Spinal cord (tissue), 10 donors: ENCODE data around the gene HS3ST2. TPM values are rescaled to one million over a fixed set of nuclear protein-coding genes. Genes with fewer than 3 reads are reported as not detected.
"Not testable (repeated sequence)": the region's sequence is repeated elsewhere in the genome, so short reads cannot be mapped to it uniquely, and the experiment has no call there.

Source experiments
- DNase-seq, 6 donors: peaks; one replicate each; pipeline versions ENCODE4 v3.0.0 to v3.0.0-alpha.2; 2013 to 2015; ENCODE audit warnings: low spot score in 6 of 6, low read depth in 4 of 6
- H3K27ac ChIP-seq: one replicate; pipeline ENCODE4 v1.5.1; 2013; ENCODE audit warnings: low read depth, low read length, control low read depth
- H3K27me3 ChIP-seq: one replicate; pipeline ENCODE4 v1.6.1; 2013; ENCODE audit warnings: low read length; ENCODE audit not compliant: control insufficient read depth, insufficient read depth
- H3K36me3 ChIP-seq: one replicate; pipeline ENCODE4 v1.6.1; 2013; ENCODE audit warnings: low read length; ENCODE audit not compliant: control insufficient read depth, insufficient read depth
- H3K4me1 ChIP-seq: one replicate; pipeline ENCODE4 v1.6.1; 2013; ENCODE audit warnings: low read length; ENCODE audit not compliant: control insufficient read depth, insufficient read depth
- H3K4me3 ChIP-seq: one replicate; pipeline ENCODE4 v1.5.1; 2013; ENCODE audit warnings: low read depth, low read length, control low read depth
- H3K9me3 ChIP-seq: one replicate; pipeline ENCODE4 v1.6.1; 2013; ENCODE audit warnings: low read length; ENCODE audit not compliant: control insufficient read depth, insufficient read depth
- WGBS: methylation state at CpG from one replicate; pipeline ENCODE4 v1.1.5; 2013; ENCODE audit warnings: missing lambda C conversion rate; ENCODE audit not compliant: insufficient coverage; 5-methylcytosine and 5-hydroxymethylcytosine counted together
- polyA plus RNA-seq, 2 donors: library from polyadenylated mRNA; unstranded; fragments of 120-200 nt; gene quantifications; one replicate each; pipeline ENCODE4 v1.2.1, GENCODE V29; 2013; ENCODE audit not compliant: insufficient read length in 2 of 2
- total RNA-seq, 2 donors: library from RNA; depleted of rRNA in 1 of 2; stranded (reverse); fragments of 120-200 nt in 1 of 2; fragments of >200 nt in 1 of 2; gene quantifications; one replicate each; pipeline versions ENCODE4 v1.2.3 to v1.2.4, GENCODE V29; 2013 to 2014
- donor health status: healthy.

Gene HS3ST2
- total and polyA plus RNA-seq, 4 donors, result 1.2 to 16.6 (median 12.3) TPM

GRCh38 chr16:22933173-22933572 is 119.2 kb downstream of the HS3ST2 start:
- Histone ChIP-seq H3K36me3 (no peaks in the 10 kb centered on the region), H3K27me3 (peaks cover 7% of the 10 kb centered on the region), H3K4me3 (no peak overlapping the region), H3K27ac (no peak overlapping the region), H3K9me3 (no peaks in the 10 kb centered on the region), H3K4me1 (no peaks in the 10 kb centered on the region)
- WGBS, result 27% methylated on average over 2 of the region's 2 CpGs
- DNase-seq, result peak in 1 of 6 donors; percentile 35

GRCh38 chr16:22934786-22935185 is 120.8 kb downstream of the HS3ST2 start:
- 83% methylated on average over 2 of the region's 2 CpGs for WGBS
- no peak for DNase-seq
- Histone ChIP-seq H3K36me3 (no peaks in the 10 kb centered on the region), H3K27ac (no peak overlapping the region), H3K4me1 (no peaks in the 10 kb centered on the region), H3K4me3 (no peak overlapping the region), H3K9me3 (no peaks in the 10 kb centered on the region), H3K27me3 (peaks cover 7% of the 10 kb centered on the region)

- no peaks in the 10 kb centered on the region for H3K9me3 ChIP-seq
- no peak for DNase-seq
- no peak overlapping the region for H3K27ac ChIP-seq
- H3K4me3 ChIP-seq, result no peak overlapping the region
- H3K27me3 ChIP-seq, result peaks cover 5% of the 10 kb centered on the region
- 100% methylated on average over 2 of the region's 6 CpGs for WGBS
- H3K4me1 ChIP-seq, result no peaks in the 10 kb centered on the region
- H3K36me3 ChIP-seq, result no peaks in the 10 kb centered on the region
These were observed 123.2 kb downstream of the HS3ST2 start for GRCh38 chr16:22937169-22937568.

- Histone ChIP-seq H3K27ac (no peak overlapping the region), H3K4me3 (no peak overlapping the region), H3K4me1 (no peaks in the 10 kb centered on the region), H3K27me3 (no peaks in the 10 kb centered on the region), H3K36me3 (no peaks in the 10 kb centered on the region), H3K9me3 (no peaks in the 10 kb centered on the region)
- no peak for DNase-seq
- WGBS, result no CpG with 5 or more reads among the region's 1 CpG
These were observed 124.7 kb downstream of the HS3ST2 start for GRCh38 chr16:22938647-22939046.

- not testable (repeated sequence) for H3K9me3 ChIP-seq, H3K27ac ChIP-seq, DNase-seq, H3K27me3 ChIP-seq, H3K4me3 ChIP-seq, H3K4me1 ChIP-seq, H3K36me3 ChIP-seq
- WGBS, result 54% methylated on average over 2 of the region's 4 CpGs
These were observed 125.9 kb downstream of the HS3ST2 start for GRCh38 chr16:22939744-22940363.

GRCh38 chr16:22941970-22942501 is 128.1 kb downstream of the HS3ST2 start:
- no peaks in the 10 kb centered on the region for H3K27me3 ChIP-seq
- no CpG with 5 or more reads among the region's 2 CpGs for WGBS

GRCh38 chr16:22942811-22943210 is 128.8 kb downstream of the HS3ST2 start:
- 83% methylated on average over 1 of the region's 1 CpG for WGBS
- DNase-seq, result no peak
- peaks cover 1% of the 10 kb centered on the region for H3K4me1 ChIP-seq

More at GRCh38 chr16:22941970-22942501, 128.1 kb downstream of the HS3ST2 start:
- no peaks in the 10 kb centered on the region for H3K36me3 ChIP-seq
- no peak overlapping the region for H3K4me3 ChIP-seq
- DNase-seq, result peak in 1 of 6 donors; percentile 78
- no peaks in the 10 kb centered on the region for H3K9me3 ChIP-seq
- no peaks in the 10 kb centered on the region for H3K4me1 ChIP-seq
- H3K27ac ChIP-seq, result no peak overlapping the region

GRCh38 chr16:22945361-22945760 is 131.4 kb downstream of the HS3ST2 start:
- no CpG with 5 or more reads among the region's 1 CpG for WGBS
- H3K27ac ChIP-seq, result no peak overlapping the region
- H3K4me1 ChIP-seq, result peaks cover 9% of the 10 kb centered on the region
- no peak overlapping the region for H3K4me3 ChIP-seq
- no peaks in the 10 kb centered on the region for H3K36me3 ChIP-seq
- no peaks in the 10 kb centered on the region for H3K9me3 ChIP-seq
- no peak for DNase-seq
- peaks cover 6% of the 10 kb centered on the region for H3K27me3 ChIP-seq

More at GRCh38 chr16:22942811-22943210, 128.8 kb downstream of the HS3ST2 start:
- no peaks in the 10 kb centered on the region for H3K27me3 ChIP-seq
- no peaks in the 10 kb centered on the region for H3K36me3 ChIP-seq
- no peak overlapping the region for H3K27ac ChIP-seq
- H3K4me3 ChIP-seq, result no peak overlapping the region
- H3K9me3 ChIP-seq, result no peaks in the 10 kb centered on the region

GRCh38 chr16:22946433-22946832 is 132.5 kb downstream of the HS3ST2 start:
- Histone ChIP-seq H3K27ac (no peak overlapping the region), H3K27me3 (peaks cover 6% of the 10 kb centered on the region), H3K4me3 (no peak overlapping the region), H3K36me3 (no peaks in the 10 kb centered on the region), H3K9me3 (no peaks in the 10 kb centered on the region), H3K4me1 (peaks cover 9% of the 10 kb centered on the region)
- no peak for DNase-seq
- 50% methylated on average over 1 of the region's 2 CpGs for WGBS

GRCh38 chr16:22948058-22948602 is 134.2 kb downstream of the HS3ST2 start:
- WGBS, result 11% methylated on average over 33 of the region's 33 CpGs
- DNase-seq, result peak in 2 of 6 donors; percentile 36 to 62
- Histone ChIP-seq H3K4me3 (no peak overlapping the region), H3K4me1 (peaks cover 9% of the 10 kb centered on the region), H3K27ac (no peak overlapping the region), H3K9me3 (no peaks in the 10 kb centered on the region), H3K36me3 (no peaks in the 10 kb centered on the region), H3K27me3 (peaks cover 6% of the 10 kb centered on the region)
